ENCODE measurements around the gene FGD4. TPM values are rescaled to one million over a fixed set of nuclear protein-coding genes. Genes with fewer than 3 reads are reported as not detected.
"Not testable (repeated sequence)": the region's sequence is repeated elsewhere in the genome, so short reads cannot be mapped to it uniquely, and the experiment has no call there.

Gene FGD4
- total RNA-seq, 2 experiments from 2014 or later, result 0.17 to 0.22 TPM

DNA sequence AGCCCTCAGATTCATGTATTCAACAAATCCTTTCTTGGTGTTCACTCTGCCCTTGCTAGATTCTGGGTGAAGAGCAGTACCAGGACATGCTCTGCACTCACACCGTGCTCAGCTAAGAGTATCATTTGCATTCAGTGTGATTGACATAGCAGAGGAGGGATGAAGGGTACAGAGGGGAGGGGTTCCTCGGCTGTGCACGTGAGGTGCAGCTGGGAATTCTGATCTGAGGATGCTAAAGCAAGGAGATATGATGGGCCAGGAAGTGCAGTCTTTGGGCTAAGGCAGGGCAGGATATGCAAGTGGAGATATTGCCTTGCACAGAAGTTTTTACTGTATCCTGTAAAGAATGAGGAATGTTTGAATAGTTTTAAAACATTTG, 108.6 kb downstream of the FGD4 start:
- no peaks in the 10 kb centered on the region for H3K9me3 Mint-ChIP-seq

DNA sequence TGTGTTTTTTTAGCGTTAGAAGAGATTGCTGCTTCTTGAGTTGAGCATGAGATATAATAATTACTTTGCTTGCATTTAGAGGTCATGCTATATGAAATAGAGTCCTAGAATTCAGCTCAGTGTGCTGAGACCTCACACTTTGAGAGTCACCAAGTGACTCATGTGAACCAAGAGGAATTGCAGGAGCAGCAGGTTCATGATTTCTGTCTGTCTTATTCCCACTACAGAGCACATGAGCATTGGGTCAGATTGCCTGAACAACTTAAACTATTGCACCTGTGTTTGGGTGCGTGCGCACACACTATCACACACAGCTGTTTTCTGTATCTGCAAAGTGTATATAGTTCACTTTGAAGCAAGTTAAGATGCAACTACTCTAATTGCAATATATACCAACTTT, 109.3 kb downstream of the FGD4 start:
- POLR2A ChIA-PET, result no interaction called here
- CTCF ChIA-PET, result no interaction called here
- peaks cover 13% of the 10 kb centered on the region for H3K27me3 Mint-ChIP-seq
- H3K27ac Mint-ChIP-seq, result no peak overlapping the region
- H3K36me3 Mint-ChIP-seq (ENCODE audit: low read depth), result no peaks in the 10 kb centered on the region
- no peaks in the 10 kb centered on the region for H3K9me3 Mint-ChIP-seq
- no peaks in the 10 kb centered on the region for H3K4me1 Mint-ChIP-seq
- no peak for DNase-seq
- H3K4me3 Mint-ChIP-seq, result no peak overlapping the region

More for the DNA sequence above, 108.6 kb downstream of the FGD4 start:
- Mint-ChIP-seq H3K27me3 (peaks cover 6% of the 10 kb centered on the region), H3K27ac (no peak overlapping the region), H3K4me3 (no peak overlapping the region), H3K4me1 (no peaks in the 10 kb centered on the region), H3K36me3 (ENCODE audit: low read depth) (no peaks in the 10 kb centered on the region)
- POLR2A ChIA-PET, result no interaction called here
- DNase-seq, result no peak
- CTCF ChIA-PET, result interaction anchor here (0.6 kb wide), 1 partner anchor 106 kb away, joined by 5 read pairs; no protein-coding TSS in a partner anchor

DNA sequence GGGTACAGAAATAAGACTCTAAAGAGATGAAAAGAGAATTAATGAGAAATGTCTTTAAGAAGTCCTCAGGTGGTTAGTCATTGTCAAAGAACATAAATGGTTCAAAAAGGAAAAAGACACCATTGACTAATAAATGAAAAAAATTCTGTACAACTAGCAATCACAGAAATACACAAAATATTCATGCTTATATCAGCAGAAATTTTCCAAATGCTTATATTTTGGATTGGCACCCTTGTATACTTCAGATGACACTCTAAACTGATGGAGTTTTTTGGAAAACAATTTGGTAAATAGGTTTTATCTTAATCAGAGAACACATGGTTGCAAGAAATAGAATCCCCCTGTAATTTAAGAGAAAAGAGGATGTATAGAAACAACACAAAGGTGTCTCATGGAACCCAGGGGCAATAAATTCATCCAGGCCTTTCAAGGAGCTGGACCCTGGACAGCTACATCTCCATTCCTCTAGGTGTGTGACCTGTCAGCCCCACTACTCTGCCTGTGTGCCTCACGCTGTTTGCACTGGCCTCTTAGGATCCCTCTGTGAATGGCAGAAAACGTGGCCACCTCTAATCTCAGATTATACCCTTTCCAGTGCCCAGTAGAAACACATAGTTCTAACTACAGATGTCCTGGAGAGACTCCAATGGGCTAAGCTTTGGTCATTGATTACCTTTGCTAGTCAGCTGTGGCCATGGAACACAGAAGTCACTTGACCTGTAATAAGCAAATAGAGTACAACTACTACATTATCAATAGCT, 110.2 kb downstream of the FGD4 start:
- no peak for DNase-seq
- H3K4me1 Mint-ChIP-seq, result no peaks in the 10 kb centered on the region
- H3K27ac Mint-ChIP-seq, result no peak overlapping the region
- CTCF ChIA-PET, result interaction anchor here (0.5 kb wide), 1 partner anchor 66 kb away, joined by 4 read pairs; no protein-coding TSS in a partner anchor
- POLR2A ChIA-PET, result no interaction called here
- H3K27me3 Mint-ChIP-seq, result peaks cover 15% of the 10 kb centered on the region
- H3K9me3 Mint-ChIP-seq, result no peaks in the 10 kb centered on the region
- no peaks in the 10 kb centered on the region for H3K36me3 Mint-ChIP-seq (ENCODE audit: low read depth)
- no peak overlapping the region for H3K4me3 Mint-ChIP-seq

DNA sequence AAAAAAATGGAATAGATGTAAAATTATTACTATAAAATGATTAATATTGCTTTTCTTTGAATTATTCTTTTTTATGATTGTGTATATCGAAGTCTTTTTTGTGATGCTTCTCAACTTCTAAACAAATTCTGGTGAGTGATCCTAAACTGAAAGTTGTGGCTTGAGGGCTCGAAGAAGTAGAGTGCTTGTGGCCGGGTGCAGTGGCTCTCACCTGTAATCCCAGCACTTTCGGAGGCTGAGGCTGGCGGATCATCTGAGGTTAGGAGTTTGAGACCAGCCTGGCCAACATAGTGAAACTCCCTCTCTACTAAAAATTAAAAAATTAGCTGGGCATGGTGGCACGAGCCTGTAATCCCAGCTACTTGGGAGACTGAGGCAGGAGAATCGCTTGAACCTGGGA, 112.6 kb downstream of the FGD4 start:
- H3K36me3 Mint-ChIP-seq (ENCODE audit: low read depth); H3K9me3 Mint-ChIP-seq; H3K4me1 Mint-ChIP-seq; DNase-seq; H3K4me3 Mint-ChIP-seq; POLR2A ChIA-PET; H3K27ac Mint-ChIP-seq: not testable (repeated sequence)
- CTCF ChIA-PET, result interaction anchor here (1.0 kb wide), 1 partner anchor 10 kb away, joined by 3 read pairs; no protein-coding TSS in a partner anchor
- peaks cover 18% of the 10 kb centered on the region for H3K27me3 Mint-ChIP-seq

DNA sequence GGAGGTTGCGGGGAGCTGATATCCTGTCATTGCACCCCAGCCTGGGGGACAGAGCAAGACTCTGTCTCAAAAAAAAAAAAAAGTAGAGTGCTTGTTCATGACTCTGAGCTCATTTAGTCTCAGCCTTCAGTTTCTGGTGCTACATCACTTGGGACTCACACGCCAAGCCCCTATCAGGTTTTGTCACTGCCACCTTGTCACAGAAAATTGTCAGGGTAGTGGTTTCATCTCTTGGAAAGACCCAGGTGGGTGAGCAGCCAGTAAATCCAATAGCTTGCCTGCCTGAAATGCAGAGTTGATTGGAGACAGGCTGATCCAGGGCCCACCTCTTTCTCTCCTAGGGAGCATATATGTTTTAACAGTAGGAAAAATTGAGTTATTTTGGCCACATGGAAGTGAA, 113.0 kb downstream of the FGD4 start:
- Mint-ChIP-seq H3K36me3 (ENCODE audit: low read depth) (no peaks in the 10 kb centered on the region), H3K9me3 (no peaks in the 10 kb centered on the region), H3K4me1 (peaks cover 2% of the 10 kb centered on the region), H3K27me3 (peaks cover 18% of the 10 kb centered on the region), H3K4me3 (no peak overlapping the region), H3K27ac (no peak overlapping the region)
- POLR2A ChIA-PET, result no interaction called here
- CTCF ChIA-PET, result interaction anchor here (1.0 kb wide), 2 partner anchors 10 to 137 kb away, joined by 3 read pairs; no protein-coding TSS in a partner anchor
- DNase-seq, result no peak

DNA sequence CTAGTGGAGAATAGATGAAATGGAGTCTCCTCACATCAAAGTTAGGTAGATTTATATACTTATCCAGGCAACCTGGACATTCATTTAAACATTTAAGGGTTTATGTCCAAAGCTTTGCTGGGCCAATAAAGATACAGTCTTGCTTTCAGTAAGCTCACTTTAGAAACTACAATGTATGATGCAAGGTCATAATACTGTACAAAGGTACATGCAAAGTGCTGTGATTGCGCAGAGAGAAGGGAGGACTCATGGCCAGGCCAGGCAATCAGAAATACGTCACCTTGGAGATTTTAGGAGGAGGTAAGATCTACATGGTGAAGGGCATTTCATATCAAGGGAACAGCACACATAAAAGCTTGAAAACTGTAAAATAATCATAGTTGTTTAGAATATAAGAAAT, 113.6 kb downstream of the FGD4 start:
- Mint-ChIP-seq H3K4me3 (no peak overlapping the region), H3K36me3 (ENCODE audit: low read depth) (no peaks in the 10 kb centered on the region)
- CTCF ChIA-PET, result interaction anchor here (1.0 kb wide), 2 partner anchors 9 to 137 kb away, joined by 3 read pairs; no protein-coding TSS in a partner anchor

DNA sequence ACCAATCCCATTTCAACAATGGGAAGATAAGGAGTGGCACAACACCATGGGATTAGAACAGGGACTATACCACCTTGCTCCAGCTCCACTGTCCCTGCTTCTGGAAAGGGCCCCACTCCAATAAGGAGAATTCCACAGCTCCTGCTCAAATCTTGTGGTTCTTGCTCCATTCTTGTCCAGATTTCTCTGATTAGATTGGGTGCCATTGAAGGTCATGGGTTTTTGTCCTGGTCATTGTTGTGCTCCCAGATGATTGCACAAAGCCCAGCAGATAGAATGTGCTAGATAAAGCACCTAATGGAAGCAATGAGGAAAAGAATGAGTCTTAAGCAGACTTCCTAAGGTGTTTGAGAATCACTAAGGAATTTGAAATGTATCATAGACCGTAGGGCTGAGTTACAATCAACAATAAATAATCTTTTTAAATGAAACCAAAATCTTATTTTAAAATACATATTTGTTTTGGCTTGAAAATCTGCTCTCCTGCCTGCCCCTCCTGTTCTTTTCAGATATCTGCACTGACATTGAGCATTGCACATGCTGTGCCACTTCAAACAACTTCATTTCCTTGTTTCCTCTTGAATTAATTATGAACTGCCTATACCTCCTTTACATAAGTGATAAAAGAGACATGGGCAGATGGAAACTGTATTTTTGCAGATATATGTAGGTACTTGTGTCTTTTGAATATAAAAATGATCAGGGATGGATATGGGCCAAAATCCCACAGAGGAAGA, 115.9 kb downstream of the FGD4 start:
- H3K36me3 Mint-ChIP-seq (ENCODE audit: low read depth), result no peaks in the 10 kb centered on the region
- H3K27ac Mint-ChIP-seq, result no peak overlapping the region
- ChIA-PET CTCF (no interaction called here), POLR2A (no interaction called here)
- peaks cover 20% of the 10 kb centered on the region for H3K27me3 Mint-ChIP-seq
- no peak for DNase-seq
- H3K4me3 Mint-ChIP-seq, result no peak overlapping the region
- H3K4me1 Mint-ChIP-seq, result peaks cover 2% of the 10 kb centered on the region
- no peaks in the 10 kb centered on the region for H3K9me3 Mint-ChIP-seq

More for the DNA sequence above, 113.6 kb downstream of the FGD4 start:
- Mint-ChIP-seq H3K9me3 (no peaks in the 10 kb centered on the region), H3K4me1 (peaks cover 2% of the 10 kb centered on the region), H3K27ac (no peak overlapping the region), H3K27me3 (peaks cover 18% of the 10 kb centered on the region)
- POLR2A ChIA-PET, result no interaction called here
- no peak for DNase-seq

DNA sequence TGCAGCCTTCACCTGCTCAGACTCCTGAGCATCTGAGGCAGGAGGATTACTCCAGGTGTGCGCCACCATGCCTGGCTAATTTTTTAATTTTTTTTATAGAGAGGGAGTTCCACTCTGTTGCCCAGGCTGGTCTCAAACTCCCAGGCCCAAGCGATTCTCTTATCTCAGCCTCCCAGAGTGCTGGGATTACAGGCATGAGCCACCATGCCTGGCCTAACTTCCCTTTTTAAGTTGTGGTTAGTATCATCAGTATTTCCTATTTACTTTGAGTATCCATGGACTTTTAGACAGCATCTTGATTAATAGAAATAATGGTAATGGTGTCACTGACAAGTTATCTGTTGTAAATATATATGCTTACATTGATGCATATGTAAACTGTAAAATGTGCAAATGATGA, 116.9 kb downstream of the FGD4 start:
- H3K36me3 Mint-ChIP-seq (ENCODE audit: low read depth), result no peaks in the 10 kb centered on the region
- no peak overlapping the region for H3K27ac Mint-ChIP-seq
- H3K4me3 Mint-ChIP-seq, result no peak overlapping the region
- H3K27me3 Mint-ChIP-seq, result peaks cover 15% of the 10 kb centered on the region
- ChIA-PET POLR2A (no interaction called here), CTCF (no interaction called here)
- peaks cover 2% of the 10 kb centered on the region for H3K4me1 Mint-ChIP-seq
- H3K9me3 Mint-ChIP-seq, result no peaks in the 10 kb centered on the region
- DNase-seq, result no peak

DNA sequence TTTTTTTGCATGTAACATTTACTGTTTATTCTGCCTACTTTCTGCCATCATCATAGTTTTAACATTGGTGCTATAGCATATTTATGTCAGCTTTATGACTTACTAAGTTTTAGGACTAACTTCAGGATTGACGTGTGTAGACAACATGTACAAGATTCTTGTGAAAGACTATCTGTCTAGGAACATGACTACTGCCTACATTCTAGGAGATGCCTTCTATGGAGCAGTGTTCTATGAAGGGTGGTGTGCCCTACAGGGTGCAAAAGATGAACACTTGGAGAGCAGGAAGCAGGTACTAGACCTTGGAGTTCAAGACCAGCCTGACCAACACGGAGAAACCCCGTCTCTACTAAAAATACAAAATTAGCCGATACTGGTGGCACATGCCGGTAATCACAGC, 118.6 kb downstream of the FGD4 start:
- ChIA-PET CTCF (interaction anchor here (0.6 to 0.7 kb wide), 2 partner anchors 65 to 1112 kb away, joined by 3 to 7 read pairs; no protein-coding TSS in a partner anchor), POLR2A (no interaction called here)
- H3K27ac Mint-ChIP-seq, result no peak overlapping the region
- H3K27me3 Mint-ChIP-seq, result peaks cover 14% of the 10 kb centered on the region
- DNase-seq, result no peak
- H3K9me3 Mint-ChIP-seq, result no peaks in the 10 kb centered on the region
- peaks cover 12% of the 10 kb centered on the region for H3K4me1 Mint-ChIP-seq
- H3K4me3 Mint-ChIP-seq, result no peak overlapping the region
- no peaks in the 10 kb centered on the region for H3K36me3 Mint-ChIP-seq (ENCODE audit: low read depth)

DNA sequence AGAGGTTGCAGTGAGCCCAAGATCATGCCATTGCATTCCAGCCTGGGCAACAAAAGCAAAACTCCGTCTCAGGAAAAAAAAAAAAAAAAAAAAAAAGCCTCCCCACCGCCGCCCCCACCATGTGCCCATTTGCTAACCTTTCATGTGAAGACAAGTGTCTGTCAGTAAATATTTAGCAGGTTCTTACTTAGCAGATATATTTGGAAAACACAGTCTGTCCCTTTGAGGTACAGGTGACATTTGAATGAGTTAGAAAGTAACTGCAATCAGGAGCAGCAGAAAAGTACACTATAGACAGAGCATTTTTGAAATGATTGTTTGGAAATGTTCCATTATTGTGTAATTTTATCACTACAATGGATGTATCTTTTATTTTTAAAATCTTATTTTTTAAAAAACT, 119.7 kb downstream of the FGD4 start:
- Mint-ChIP-seq H3K9me3 (no peaks in the 10 kb centered on the region), H3K27ac (no peak overlapping the region), H3K4me1 (peaks cover 12% of the 10 kb centered on the region), H3K4me3 (no peak overlapping the region), H3K27me3 (peaks cover 7% of the 10 kb centered on the region), H3K36me3 (ENCODE audit: low read depth) (no peaks in the 10 kb centered on the region)
- POLR2A ChIA-PET, result no interaction called here
- DNase-seq, result no peak
- CTCF ChIA-PET, result no interaction called here

DNA sequence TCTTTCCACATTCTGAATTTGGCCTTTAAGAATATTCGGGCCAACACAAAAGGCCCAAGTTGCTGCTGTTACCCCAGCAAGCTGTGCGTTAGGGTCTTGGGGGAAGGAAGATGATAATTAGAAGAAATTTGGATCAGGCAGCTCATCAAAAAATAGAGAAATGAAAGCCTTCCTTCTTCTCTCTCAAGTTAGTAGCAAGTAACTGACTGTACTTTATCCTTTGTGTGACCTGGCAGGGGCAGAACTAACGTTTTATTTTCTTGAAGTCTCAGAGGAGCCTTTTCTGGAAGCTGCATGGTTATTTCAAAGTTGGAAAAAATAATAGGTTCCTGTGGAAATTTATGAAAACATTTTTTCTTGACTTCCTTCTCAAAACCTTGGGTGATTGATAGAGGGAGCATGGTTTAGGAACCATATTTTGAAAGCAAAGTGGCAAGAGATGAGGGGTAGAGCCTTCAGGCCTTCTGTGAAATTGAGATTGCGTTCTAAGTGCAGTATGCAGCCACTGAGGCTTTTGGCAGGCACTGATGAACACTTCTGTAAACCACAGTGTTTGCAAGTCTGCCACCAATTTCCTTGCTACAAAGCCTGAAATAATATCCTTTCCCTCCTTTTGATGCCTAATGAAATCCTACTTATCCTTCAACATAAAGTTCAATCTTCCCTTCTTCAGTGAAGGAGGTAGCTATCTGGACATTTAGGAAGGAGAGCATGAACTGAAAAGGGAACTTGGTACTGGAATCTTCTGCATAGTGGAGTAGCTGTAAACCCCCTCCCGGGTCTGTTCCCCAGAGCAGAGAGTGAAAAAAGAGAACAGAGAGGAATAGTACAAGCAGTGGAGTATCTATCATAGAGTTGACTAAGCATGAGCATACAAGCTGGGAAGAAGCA, 123.2 kb downstream of the FGD4 start:
- Mint-ChIP-seq H3K36me3 (ENCODE audit: low read depth) (no peaks in the 10 kb centered on the region), H3K4me1 (peaks cover 16% of the 10 kb centered on the region), H3K27me3 (peaks cover 2% of the 10 kb centered on the region), H3K9me3 (no peaks in the 10 kb centered on the region), H3K4me3 (no peak overlapping the region), H3K27ac (no peak overlapping the region)
- no peak for DNase-seq
- ChIA-PET CTCF (interaction anchor here (1.3 to 1.8 kb wide), 2 partner anchors 10 kb away, joined by 3 to 4 read pairs; no protein-coding TSS in a partner anchor), POLR2A (no interaction called here)

DNA sequence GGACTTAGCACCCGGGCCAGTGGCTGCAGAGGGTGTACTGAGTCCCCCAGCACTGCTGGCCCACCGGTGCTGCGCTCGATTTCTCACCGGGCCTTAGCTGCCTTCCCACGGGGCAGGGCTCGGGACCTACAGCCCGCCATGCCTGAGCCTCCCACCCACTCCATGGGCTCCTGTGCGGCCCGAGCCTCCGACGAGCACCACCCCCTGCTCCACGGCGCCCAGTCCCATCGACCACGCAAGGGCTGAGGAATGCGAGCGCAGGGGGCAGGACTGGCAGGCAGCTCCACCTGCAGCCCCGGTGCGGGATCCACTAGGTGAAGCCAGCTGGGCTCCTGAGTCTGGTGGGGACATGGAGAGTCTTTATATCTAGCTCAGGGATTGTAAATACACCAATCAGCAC, 126.4 kb downstream of the FGD4 start:
- H3K36me3 Mint-ChIP-seq (ENCODE audit: low read depth); H3K27ac Mint-ChIP-seq; H3K9me3 Mint-ChIP-seq; H3K27me3 Mint-ChIP-seq; CTCF ChIA-PET; DNase-seq; H3K4me3 Mint-ChIP-seq; POLR2A ChIA-PET: not testable (repeated sequence)
- peaks cover 16% of the 10 kb centered on the region for H3K4me1 Mint-ChIP-seq

DNA sequence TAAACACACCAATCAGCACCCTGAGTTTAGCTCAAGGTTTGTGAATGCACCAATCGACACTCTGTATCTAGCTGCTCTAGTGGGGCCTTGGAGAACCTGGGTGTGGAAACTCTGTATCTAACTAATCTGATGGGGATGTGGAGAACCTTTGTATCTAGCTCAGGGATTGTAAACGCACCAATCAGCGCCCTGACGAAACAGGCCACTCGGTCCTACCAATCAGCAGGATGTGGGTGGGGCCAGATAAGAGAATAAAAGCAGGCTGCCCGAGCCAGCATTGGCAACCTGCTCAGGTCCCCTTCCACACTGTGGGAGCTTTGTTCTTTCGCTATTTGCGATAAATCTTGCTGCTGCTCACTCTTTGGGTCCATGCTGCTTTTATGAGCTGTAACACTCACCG, 127.0 kb downstream of the FGD4 start:
- CTCF ChIA-PET; H3K36me3 Mint-ChIP-seq (ENCODE audit: low read depth); H3K27me3 Mint-ChIP-seq; POLR2A ChIA-PET; H3K27ac Mint-ChIP-seq; DNase-seq; H3K4me3 Mint-ChIP-seq; H3K9me3 Mint-ChIP-seq: not testable (repeated sequence)
- H3K4me1 Mint-ChIP-seq, result peaks cover 16% of the 10 kb centered on the region
